Mucosa of rectum (tissue), 2 donors: ENCODE measurements around the gene CCDC39.
"Not testable (repeated sequence)": the region's sequence is repeated elsewhere in the genome, so short reads cannot be mapped to it uniquely, and the experiment has no call there.

Experiments used
- H3K27ac ChIP-seq, 2 donors: one replicate each; pipeline ENCODE4 v1.7.0; 2013; ENCODE audit warnings: inconsistent platforms in 2 of 2, low read depth in 2 of 2, low read length in 2 of 2
- H3K27me3 ChIP-seq, 2 donors: one replicate each; pipeline ENCODE4 v1.7.0; 2013; ENCODE audit warnings: low read length in 2 of 2; ENCODE audit not compliant: control insufficient read depth in 2 of 2, insufficient read depth in 2 of 2
- H3K36me3 ChIP-seq, 2 donors: one replicate each; pipeline ENCODE4 v1.7.0; 2013; ENCODE audit warnings: low read length in 2 of 2; ENCODE audit not compliant: control insufficient read depth in 2 of 2, insufficient read depth in 2 of 2
- H3K4me1 ChIP-seq, 2 donors: one replicate each; pipeline ENCODE4 v1.7.0; 2013; ENCODE audit warnings: low read length in 2 of 2, mild to moderate bottlenecking in 1 of 2; ENCODE audit not compliant: control insufficient read depth in 2 of 2, insufficient read depth in 2 of 2
- H3K4me3 ChIP-seq, 2 donors: one replicate each; pipeline ENCODE4 v1.7.0; 2013; ENCODE audit warnings: low read length in 2 of 2
- H3K9ac ChIP-seq, 2 donors: one replicate each; pipeline ENCODE4 v1.7.0; 2013; ENCODE audit warnings: low read length in 2 of 2, low read depth in 1 of 2, mild to moderate bottlenecking in 1 of 2
- H3K9me3 ChIP-seq, 2 donors: one replicate each; pipeline ENCODE4 v1.7.0; 2013; ENCODE audit warnings: low read length in 2 of 2; ENCODE audit not compliant: control insufficient read depth in 2 of 2
- donor health status: healthy.
- donor health status: Normal muscosa, but diverticular disease.

The CCDC39 gene

GRCh38 chr3:180600473-180600872, 78.8 kb downstream of the CCDC39 start:
- Histone ChIP-seq H3K4me1 (peaks cover 3 to 5% of the 10 kb centered on the region in 2 donors), H3K9ac (no peak overlapping the region), H3K4me3 (no peak overlapping the region), H3K36me3 (peaks cover 5 to 9% of the 10 kb centered on the region in 2 donors), H3K27me3 (peaks cover 0 to 2% of the 10 kb centered on the region in 2 donors), H3K27ac (no peak overlapping the region), H3K9me3 (peaks cover 0 to 3% of the 10 kb centered on the region in 2 donors)

GRCh38 chr3:180595559-180595935, 83.7 kb downstream of the CCDC39 start:
- Histone ChIP-seq H3K9ac (no peak overlapping the region), H3K4me3 (no peak overlapping the region), H3K9me3 (no peaks in the 10 kb centered on the region), H3K4me1 (no peaks in the 10 kb centered on the region), H3K27ac (no peak overlapping the region), H3K36me3 (no peaks in the 10 kb centered on the region), H3K27me3 (peaks cover 0 to 2% of the 10 kb centered on the region in 2 donors)

GRCh38 chr3:180594631-180595558, 84.4 kb downstream of the CCDC39 start:
- Histone ChIP-seq H3K27me3 (peaks cover 0 to 2% of the 10 kb centered on the region in 2 donors), H3K4me1 (no peaks in the 10 kb centered on the region), H3K4me3 (no peak overlapping the region), H3K27ac (no peak overlapping the region), H3K9ac (no peak overlapping the region), H3K9me3 (no peaks in the 10 kb centered on the region), H3K36me3 (no peaks in the 10 kb centered on the region)

DNA sequence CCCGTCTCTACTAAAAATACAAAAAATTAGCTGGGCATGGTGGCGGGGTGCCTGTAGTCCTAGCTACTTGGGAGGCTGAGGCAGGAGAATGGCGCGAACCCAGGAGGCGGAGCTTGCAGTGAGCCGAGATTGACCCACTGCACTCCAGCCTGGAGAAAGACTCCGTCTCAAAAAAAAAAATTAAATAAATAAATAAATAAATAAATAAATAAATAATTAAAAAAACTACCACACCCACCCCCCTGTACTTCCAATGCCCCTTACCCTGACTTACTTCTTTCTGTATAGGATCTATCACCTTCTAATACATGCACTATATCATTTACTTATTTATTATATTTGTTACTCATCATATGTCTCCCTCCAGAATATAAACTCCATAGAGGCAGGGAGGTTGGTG, 85.7 kb downstream of the CCDC39 start:
- H3K36me3 ChIP-seq, H3K27ac ChIP-seq, H3K4me1 ChIP-seq, H3K9ac ChIP-seq, H3K4me3 ChIP-seq, H3K27me3 ChIP-seq, H3K9me3 ChIP-seq: not testable (repeated sequence)

GRCh38 chr3:180590396-180590795, 88.9 kb downstream of the CCDC39 start:
- Histone ChIP-seq H3K4me3 (no peak overlapping the region), H3K9me3 (no peaks in the 10 kb centered on the region), H3K27ac (no peak overlapping the region), H3K27me3 (no peaks in the 10 kb centered on the region), H3K36me3 (no peaks in the 10 kb centered on the region), H3K9ac (no peak overlapping the region), H3K4me1 (no peaks in the 10 kb centered on the region)

GRCh38 chr3:180580934-180581333, 98.4 kb downstream of the CCDC39 start:
- H3K4me3 ChIP-seq, result no peak overlapping the region
- no peaks in the 10 kb centered on the region for H3K4me1 ChIP-seq
- no peaks in the 10 kb centered on the region for H3K36me3 ChIP-seq
- no peak overlapping the region for H3K9ac ChIP-seq
- no peaks in the 10 kb centered on the region for H3K27me3 ChIP-seq
- H3K27ac ChIP-seq, result no peak overlapping the region
- no peaks in the 10 kb centered on the region for H3K9me3 ChIP-seq

DNA sequence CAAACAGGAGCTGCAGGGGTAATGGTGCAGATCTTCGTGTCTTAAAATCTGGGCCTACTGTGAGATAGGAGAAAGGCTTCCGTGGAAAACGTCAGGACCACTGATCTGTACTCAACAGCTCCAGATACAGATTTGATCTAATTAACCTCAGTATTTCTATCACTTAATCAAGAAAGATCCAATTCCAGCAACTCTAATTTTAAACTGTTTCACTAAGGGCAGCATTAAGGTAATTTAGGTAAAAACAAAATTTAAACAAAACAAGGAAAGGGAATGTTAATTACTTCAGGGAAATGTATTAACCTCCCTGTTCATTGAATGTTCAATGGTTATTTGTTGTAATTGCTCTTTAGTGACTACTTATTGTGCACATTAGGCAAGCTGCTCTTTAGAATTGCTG, 103.7 kb downstream of the CCDC39 start:
- Histone ChIP-seq H3K9me3 (no peaks in the 10 kb centered on the region), H3K4me3 (no peak overlapping the region), H3K27me3 (no peaks in the 10 kb centered on the region), H3K36me3 (no peaks in the 10 kb centered on the region), H3K27ac (no peak overlapping the region), H3K4me1 (no peaks in the 10 kb centered on the region), H3K9ac (no peak overlapping the region)

DNA sequence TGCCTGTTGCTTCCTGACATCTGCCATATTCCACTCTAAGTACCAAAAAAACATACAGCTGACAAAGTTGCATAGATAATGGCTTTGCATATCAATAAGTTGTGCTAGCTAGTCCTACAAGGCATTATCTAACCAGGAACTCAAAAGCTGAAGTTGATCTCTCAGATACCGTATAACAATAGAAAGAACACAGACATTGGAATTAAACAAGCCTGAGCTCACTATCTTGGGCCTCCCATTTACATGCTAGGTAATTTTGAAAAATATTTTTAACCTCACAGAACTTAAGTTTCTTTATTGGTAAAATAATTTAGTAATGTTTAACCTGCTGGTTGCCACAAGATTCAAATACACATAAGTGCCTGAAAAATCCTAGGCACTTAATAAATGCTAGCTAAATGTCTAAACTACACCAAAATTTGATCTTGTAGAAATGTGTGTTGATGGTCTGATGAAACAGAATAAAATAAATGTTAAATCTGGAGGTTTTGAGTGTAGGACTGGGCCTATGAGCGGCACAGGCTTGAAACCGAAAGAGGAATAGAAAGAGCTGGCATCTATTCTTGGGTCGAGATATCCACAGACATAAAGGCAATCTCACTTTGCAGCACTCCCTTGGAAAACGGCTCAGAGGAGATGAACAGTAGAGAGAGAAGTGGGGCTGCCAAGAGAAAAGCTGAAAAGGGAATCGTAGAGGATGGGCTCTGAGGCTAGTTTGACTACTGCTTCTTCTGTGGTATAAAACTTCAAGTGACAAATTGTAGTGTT, 107.3 kb downstream of the CCDC39 start:
- Histone ChIP-seq H3K9ac (no peak overlapping the region), H3K9me3 (no peaks in the 10 kb centered on the region), H3K27ac (no peak overlapping the region), H3K27me3 (no peaks in the 10 kb centered on the region), H3K4me3 (no peak overlapping the region), H3K4me1 (no peaks in the 10 kb centered on the region), H3K36me3 (no peaks in the 10 kb centered on the region)

DNA sequence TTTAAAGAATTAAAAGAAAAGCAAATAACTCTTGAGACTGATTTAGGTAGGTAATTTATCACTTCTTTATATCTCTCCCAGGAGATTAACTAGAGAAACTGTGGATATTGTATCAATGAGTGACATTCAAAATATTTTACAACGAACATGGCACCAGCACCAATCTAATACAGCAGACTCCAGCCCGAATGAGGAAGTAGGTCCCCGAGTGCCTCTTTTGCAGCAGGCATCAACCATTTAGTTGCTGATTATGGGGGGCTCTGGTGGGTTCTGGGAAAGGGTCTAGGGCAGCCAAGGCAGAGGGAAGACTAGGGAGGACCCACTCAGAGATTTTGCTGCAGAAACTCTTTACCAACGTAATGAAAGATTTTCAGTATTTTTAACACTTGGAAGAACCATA, 109.1 kb downstream of the CCDC39 start:
- Histone ChIP-seq H3K9ac (no peak overlapping the region), H3K27me3 (no peaks in the 10 kb centered on the region), H3K4me3 (no peak overlapping the region), H3K9me3 (no peaks in the 10 kb centered on the region), H3K27ac (no peak overlapping the region), H3K4me1 (no peaks in the 10 kb centered on the region), H3K36me3 (no peaks in the 10 kb centered on the region)

GRCh38 chr3:180564676-180565075, 114.6 kb downstream of the CCDC39 start:
- H3K4me1 ChIP-seq, result no peaks in the 10 kb centered on the region
- H3K4me3 ChIP-seq, result no peak overlapping the region
- no peak overlapping the region for H3K27ac ChIP-seq
- no peaks in the 10 kb centered on the region for H3K9me3 ChIP-seq
- no peaks in the 10 kb centered on the region for H3K27me3 ChIP-seq
- H3K9ac ChIP-seq, result no peak overlapping the region
- H3K36me3 ChIP-seq, result no peaks in the 10 kb centered on the region
